Coronary artery (tissue), 2 donors: Measurements from ENCODE around the gene CALY.

ENCODE experiments used
- DNase-seq: peaks from one replicate; pipeline ENCODE4 v3.0.0-alpha.2; 2017; ENCODE audit warnings: low spot score
- H3K27ac ChIP-seq, 2 donors: fragments of 200-600 bp; sonication (generic); one replicate each; pipeline ENCODE4 v1.5.1; 2016 to 2019
- H3K4me3 ChIP-seq: fragments of 200-600 bp; sonication (generic); 2 replicates; pipeline ENCODE4 v1.5.1; 2016; ENCODE audit warnings: mild to moderate bottlenecking, moderate library complexity
- CTCF ChIP-seq: fragments of 200-600 bp; sonication (generic); IDR thresholded peaks from one replicate; pipeline ENCODE4 v1.5.1; 2019; ENCODE audit warnings: antibody characterized with exemption

The CALY gene

DNA sequence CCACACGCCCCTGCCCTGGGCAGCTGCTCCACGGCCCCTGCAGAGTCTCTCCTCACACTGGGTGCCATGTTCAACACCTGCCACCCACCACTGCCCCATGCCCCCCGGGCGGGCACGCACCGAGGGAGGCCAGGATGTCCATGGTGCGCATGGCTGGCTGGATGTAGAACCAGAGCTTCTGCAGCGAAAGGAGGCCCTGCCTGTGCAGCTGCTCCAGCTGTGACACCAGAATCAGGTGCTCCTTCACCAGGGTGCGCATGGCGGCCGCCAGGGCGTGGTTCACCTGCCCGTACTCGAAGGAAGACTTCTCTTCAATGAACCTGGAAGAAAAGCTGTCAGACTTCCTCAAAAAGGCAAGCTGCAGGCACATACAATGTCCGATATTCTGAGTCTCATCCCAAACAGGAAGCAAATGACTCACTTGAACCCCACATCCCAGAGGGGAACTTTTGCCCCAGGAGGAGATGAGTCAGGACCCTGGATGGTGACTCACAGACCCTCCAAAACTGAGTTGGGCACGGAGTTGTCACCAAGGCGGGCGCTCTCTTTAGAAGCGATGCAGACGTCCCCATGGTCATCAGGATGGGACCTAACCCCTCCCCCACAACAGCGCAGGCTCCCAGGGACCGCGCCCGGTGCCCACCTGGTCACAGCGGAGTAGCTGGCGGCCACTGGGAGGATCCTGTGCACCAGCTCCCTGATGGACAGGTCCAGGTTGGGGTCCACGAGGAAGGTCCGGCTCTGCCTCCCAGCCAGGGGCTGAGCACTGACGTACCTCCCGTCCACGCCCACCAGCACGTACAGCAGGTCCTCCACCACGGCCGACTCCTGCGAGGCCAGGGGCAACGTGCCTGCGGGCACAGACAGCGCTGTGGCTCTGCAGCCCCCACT lies 43.5 kb downstream of the CALY start:
- DNase-seq, result no peak
- peak overlapping the region; percentile 9 to 43 for H3K27ac ChIP-seq
- no peak for TF ChIP-seq CTCF
- no peak overlapping the region for H3K4me3 ChIP-seq

DNA sequence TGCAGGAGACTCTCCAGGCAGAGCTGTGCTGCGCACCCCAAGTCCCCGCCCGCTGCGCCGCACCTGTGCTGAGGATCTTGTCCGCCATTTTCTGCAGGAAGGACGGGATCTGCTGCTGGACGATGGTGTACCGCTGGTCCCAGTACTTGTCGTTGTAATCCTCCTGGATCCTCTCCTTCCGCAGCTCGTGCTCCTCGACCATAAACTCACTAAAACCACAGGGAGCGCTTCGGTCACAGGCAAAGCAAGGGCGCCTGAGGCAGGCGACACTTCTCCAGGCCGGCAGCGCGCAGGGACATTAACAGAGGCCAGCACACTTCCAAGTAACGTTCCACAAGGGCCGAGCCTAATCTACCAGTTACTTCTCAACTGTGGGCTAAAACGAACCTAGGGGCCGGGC lies 46.9 kb downstream of the CALY start:
- no peak for DNase-seq
- TF ChIP-seq CTCF, result no peak
- Histone ChIP-seq H3K27ac (no peak overlapping the region), H3K4me3 (no peak overlapping the region)

- TF ChIP-seq CTCF, result no peak
- no peak for DNase-seq
- Histone ChIP-seq H3K27ac (no peak overlapping the region), H3K4me3 (no peak overlapping the region)
Observed at GRCh38 chr10:133287832-133288500, 48.7 kb downstream of the CALY start.

DNA sequence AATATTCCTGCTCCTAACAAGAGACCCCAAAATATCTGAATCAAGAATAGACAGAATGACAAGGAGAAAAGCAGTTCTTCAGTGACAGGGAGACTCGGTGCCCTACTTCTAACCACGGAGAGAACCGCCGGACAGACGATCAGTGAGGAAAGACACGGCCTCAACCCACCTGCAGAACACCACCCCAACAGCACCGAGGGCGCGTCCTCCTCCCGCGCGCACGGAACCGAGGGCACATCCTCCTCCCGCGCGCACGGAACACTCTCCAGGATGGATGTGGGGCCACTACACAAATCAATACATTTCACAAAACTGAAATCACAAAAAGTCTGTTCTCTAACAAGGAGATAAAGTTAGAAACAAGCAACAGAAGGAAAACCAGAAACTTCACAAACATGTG lies 50.3 kb downstream of the CALY start:
- Histone ChIP-seq H3K4me3 (no peak overlapping the region), H3K27ac (no peak overlapping the region)
- TF ChIP-seq CTCF, result no peak
- no peak for DNase-seq

DNA sequence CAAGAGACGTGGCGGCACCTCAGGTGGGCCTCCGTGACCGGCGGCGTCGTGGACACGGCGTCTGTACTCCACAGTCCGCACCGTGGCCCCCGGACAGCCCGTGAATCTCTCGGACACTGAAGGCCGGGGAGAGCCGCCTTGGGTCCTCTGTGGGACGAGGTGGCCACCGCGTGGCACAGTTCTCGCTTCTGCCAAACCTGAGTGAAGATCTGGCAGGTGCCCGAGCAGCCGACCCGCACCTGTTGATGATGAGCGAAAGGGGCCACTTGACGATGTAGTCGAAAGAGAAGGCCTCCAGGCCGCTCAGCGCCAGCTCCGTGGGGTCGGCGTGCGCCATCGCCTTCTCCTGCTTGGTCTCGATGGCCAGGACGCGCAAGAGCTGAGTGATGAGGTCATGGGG lies 51.5 kb downstream of the CALY start:
- no peak for TF ChIP-seq CTCF
- Histone ChIP-seq H3K4me3 (no peak overlapping the region), H3K27ac (no peak overlapping the region)
- DNase-seq, result no peak

DNA sequence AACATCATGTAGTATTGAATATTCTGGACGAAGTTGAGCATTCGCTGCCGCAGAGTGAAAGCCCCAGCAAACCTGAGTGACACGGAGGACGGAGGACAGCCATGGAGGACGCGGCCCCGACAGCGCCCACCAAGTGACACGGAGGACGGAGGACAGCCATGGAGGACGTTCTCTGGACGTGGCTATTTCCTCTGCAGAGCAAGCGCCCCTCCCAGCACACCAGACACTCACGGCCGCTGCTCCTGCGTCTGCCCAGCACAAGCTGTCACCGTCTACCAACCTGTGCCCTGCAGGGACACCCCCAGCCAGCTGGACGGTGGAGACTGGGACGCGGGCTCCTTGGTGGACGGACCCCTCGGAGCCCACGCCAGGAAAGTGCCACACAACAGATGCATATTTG lies 52.8 kb downstream of the CALY start:
- no peak overlapping the region for H3K4me3 ChIP-seq
- H3K27ac ChIP-seq, result no peak overlapping the region
- no peak for DNase-seq
- no peak for TF ChIP-seq CTCF
